Nephron (organoid): ENCODE measurements around the gene SYNPR.

Source experiments
- H3K27ac Mint-ChIP-seq, 3 experiments: 2 replicates each; pipeline ENCODE4 v1.8.0; 2020; ENCODE audit warnings: mixed read lengths in 3 of 3, mild to moderate bottlenecking in 2 of 3, moderate library complexity in 1 of 3
- H3K27me3 Mint-ChIP-seq: 2 replicates; pipeline ENCODE4 v1.8.0; 2021; ENCODE audit warnings: low read depth, mild to moderate bottlenecking, moderate library complexity, mixed read lengths
- H3K36me3 Mint-ChIP-seq: 2 replicates; pipeline ENCODE4 v1.8.0; 2020; ENCODE audit warnings: low read depth, mixed read lengths
- H3K4me1 Mint-ChIP-seq: 2 replicates; pipeline ENCODE4 v1.8.0; 2020; ENCODE audit warnings: mixed read lengths
- H3K4me3 Mint-ChIP-seq, 3 experiments: 2 replicates each; pipeline ENCODE4 v1.8.0; 2020; ENCODE audit warnings: mild to moderate bottlenecking in 3 of 3, mixed read lengths in 3 of 3, moderate library complexity in 2 of 3
- H3K9me3 Mint-ChIP-seq: 2 replicates; pipeline ENCODE4 v1.8.0; 2020; ENCODE audit warnings: mixed read lengths
- TF ChIP-seq, protein P1 (sequence below), 3 experiments: fragments of 200-600 bp; sonication (generic); IDR thresholded peaks; one replicate each; pipeline ENCODE4 v1.5.0; 2021; ENCODE audit warnings: antibody characterized with exemption in 3 of 3; ENCODE audit not compliant: unreplicated experiment in 3 of 3

Gene SYNPR

DNA sequence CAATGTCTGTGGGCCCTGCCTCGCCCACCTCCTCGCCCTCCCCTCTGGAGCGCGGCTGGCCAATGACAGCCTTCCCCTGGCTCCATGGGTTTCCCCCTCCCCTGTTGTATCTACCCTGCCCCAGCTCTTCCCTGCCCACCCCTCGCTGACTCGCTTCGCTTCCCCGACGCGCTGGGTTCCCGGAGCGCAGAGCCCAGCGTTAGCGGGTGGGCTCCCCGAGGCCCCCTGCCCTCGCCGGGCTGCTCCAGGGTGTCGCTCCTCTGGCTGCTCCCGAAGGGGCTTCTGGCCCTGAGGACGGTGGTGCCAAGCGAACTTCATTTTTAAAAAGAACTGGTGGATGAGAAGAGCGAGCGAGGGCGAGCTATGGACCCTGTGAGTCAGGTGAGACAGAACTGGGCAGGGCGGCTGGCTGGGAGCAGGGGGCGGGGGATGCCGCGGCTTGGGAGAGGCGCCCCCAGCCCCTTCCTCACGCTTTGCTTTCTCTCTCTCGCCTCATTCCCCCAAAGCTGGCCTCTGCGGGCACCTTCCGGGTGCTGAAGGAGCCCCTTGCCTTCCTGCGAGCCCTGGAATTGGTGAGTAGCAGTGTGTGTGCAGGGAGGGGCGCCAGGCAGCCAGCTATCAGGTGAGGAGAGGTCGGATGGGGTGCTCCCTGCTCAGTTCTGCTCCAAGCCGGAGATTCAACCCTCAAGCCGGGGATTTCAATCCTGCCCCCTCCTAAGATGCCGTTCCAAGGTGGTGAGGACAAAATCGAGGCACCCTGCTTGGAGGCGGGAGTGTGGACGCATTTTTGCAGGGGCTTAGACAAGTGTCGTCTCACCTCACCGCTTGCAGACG, at the start of gene SYNPR:
TSS of gene SYNPR (plus strand) at position 138 of the 834 bp plus-strand sequence.
- H3K4me3 Mint-ChIP-seq, result peak within 1 kb of the TSS; percentile 60 to 76 (median 73)
- TF ChIP-seq, protein P1, sequence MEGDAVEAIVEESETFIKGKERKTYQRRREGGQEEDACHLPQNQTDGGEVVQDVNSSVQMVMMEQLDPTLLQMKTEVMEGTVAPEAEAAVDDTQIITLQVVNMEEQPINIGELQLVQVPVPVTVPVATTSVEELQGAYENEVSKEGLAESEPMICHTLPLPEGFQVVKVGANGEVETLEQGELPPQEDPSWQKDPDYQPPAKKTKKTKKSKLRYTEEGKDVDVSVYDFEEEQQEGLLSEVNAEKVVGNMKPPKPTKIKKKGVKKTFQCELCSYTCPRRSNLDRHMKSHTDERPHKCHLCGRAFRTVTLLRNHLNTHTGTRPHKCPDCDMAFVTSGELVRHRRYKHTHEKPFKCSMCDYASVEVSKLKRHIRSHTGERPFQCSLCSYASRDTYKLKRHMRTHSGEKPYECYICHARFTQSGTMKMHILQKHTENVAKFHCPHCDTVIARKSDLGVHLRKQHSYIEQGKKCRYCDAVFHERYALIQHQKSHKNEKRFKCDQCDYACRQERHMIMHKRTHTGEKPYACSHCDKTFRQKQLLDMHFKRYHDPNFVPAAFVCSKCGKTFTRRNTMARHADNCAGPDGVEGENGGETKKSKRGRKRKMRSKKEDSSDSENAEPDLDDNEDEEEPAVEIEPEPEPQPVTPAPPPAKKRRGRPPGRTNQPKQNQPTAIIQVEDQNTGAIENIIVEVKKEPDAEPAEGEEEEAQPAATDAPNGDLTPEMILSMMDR (IDR thresholded peaks at IDR 0.05; ENCODE audit: unreplicated experiment in 3 of 3), result no peak
- H3K27me3 Mint-ChIP-seq, result peaks cover 73% of the 10 kb centered on the region
- peaks cover 13% of the 10 kb centered on the region for H3K4me1 Mint-ChIP-seq
- H3K27ac Mint-ChIP-seq, result no peak within 1 kb of the TSS
- H3K9me3 Mint-ChIP-seq, result no peaks in the 10 kb centered on the region
- H3K36me3 Mint-ChIP-seq, result no peaks in the 10 kb centered on the region

DNA sequence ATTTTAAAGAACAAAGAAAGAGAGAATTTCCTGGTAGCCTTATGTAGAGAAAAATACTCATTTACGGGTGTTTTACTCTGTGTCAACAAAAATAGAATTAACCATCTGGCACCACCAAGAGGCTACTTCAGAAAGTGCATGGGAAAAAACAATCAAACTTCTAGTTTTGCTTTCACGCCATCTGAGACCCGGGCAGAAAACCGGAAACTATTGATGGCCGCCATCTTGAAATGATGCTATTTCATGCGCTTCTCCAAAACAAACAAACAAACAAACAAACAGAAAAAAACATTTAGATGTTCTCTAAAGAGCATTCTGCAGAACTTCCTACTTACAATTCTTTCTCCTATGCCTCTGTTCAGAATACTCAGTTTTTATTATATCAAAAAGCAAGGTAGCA, 49.4 kb upstream of the SYNPR start:
- TF ChIP-seq, protein P1 (IDR thresholded peaks at IDR 0.05; ENCODE audit: unreplicated experiment in 3 of 3), result peak; percentile 62 to 70 (median 65)
- Mint-ChIP-seq H3K27me3 (no peaks in the 10 kb centered on the region), H3K36me3 (no peaks in the 10 kb centered on the region), H3K4me3 (no peak overlapping the region), H3K9me3 (no peaks in the 10 kb centered on the region), H3K27ac (no peak overlapping the region), H3K4me1 (no peaks in the 10 kb centered on the region)

DNA sequence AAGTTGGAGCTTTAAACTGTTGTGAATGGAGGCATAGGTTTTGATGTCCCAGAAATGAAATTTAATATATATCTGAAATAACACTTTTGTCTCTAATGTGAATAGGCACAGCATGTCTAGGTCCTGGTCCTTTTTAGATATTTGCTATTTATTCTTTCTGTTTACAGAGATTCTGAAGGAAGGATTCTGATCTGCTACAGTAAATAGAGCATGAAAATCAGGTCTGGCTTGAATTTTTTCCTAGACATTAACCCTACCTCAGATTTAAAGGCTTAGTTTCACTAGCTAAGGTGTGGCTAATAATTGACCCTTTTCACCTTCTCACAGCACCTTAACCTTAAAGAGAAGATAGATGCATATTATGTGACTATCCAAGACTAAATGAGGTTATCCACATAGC, 48.0 kb upstream of the SYNPR start:
- no peaks in the 10 kb centered on the region for H3K9me3 Mint-ChIP-seq
- H3K36me3 Mint-ChIP-seq, result no peaks in the 10 kb centered on the region
- TF ChIP-seq, protein P1 (IDR thresholded peaks at IDR 0.05; ENCODE audit: unreplicated experiment in 3 of 3), result no peak
- no peak overlapping the region for H3K4me3 Mint-ChIP-seq
- no peak overlapping the region for H3K27ac Mint-ChIP-seq
- H3K4me1 Mint-ChIP-seq, result no peaks in the 10 kb centered on the region
- H3K27me3 Mint-ChIP-seq, result no peaks in the 10 kb centered on the region

DNA sequence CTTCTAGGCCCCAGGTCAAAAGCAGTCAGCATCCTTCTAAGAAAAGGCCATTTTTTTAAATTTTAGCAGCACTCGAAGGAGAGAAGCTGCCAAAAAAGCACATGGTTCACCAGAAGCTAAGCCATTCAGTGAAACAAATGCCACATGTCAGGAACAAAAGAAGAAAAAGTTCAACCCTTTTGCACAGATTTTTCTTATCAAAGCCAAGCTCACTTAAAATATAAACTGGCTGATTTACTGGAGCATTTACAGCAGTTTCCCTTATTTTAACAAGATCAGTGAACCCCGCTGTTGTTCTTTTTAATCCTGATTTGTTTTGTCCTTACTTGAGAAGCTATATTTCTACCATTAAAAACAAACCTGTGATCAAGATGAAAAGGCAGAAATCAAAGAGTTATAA, 46.5 kb upstream of the SYNPR start:
- TF ChIP-seq, protein P1 (IDR thresholded peaks at IDR 0.05; ENCODE audit: unreplicated experiment in 3 of 3), result no peak
- Mint-ChIP-seq H3K27me3 (no peaks in the 10 kb centered on the region), H3K4me3 (no peak overlapping the region), H3K27ac (peak overlapping the region in 1 of 3 experiments; percentile 60), H3K4me1 (no peaks in the 10 kb centered on the region), H3K9me3 (no peaks in the 10 kb centered on the region), H3K36me3 (no peaks in the 10 kb centered on the region)

DNA sequence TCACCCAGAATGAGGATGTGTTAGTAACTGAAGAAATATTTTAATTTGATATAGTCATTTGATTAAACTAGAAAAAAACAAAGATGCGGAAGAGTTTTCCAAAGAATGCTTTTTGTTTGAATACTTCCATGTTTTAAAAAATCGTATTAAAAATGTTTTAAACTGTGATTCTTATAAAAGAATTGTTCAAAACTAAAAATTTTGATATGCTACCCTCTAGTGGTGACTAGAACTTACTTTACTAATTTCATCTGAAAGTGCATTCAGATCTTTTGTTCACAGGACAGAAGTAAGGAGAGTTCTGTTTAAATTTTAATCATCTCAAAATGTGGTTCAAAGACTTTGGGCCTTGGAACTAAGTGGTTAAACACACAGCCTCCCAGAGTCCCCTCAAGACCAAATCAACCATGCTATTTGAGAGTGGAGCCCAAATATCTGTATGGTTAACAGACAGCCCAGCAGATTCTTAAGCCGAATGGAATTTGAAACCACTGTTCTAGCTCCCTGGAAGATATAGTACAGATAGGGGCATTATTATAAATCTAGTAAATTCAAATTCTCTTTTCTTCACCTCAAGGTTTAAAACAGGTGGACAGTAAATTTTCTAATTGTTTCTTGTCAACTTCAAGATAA, 45.2 kb upstream of the SYNPR start:
- Mint-ChIP-seq H3K27ac (no peak overlapping the region), H3K9me3 (no peaks in the 10 kb centered on the region), H3K36me3 (no peaks in the 10 kb centered on the region), H3K4me3 (no peak overlapping the region), H3K27me3 (no peaks in the 10 kb centered on the region), H3K4me1 (no peaks in the 10 kb centered on the region)
- TF ChIP-seq, protein P1 (IDR thresholded peaks at IDR 0.05; ENCODE audit: unreplicated experiment in 3 of 3), result peak; percentile 29 to 56 (median 41)
